Mucosa of descending colon (tissue), 3 donors: ENCODE measurements around the gene FAM170B. TPM values are rescaled to one million over a fixed set of nuclear protein-coding genes. Genes with fewer than 3 reads are reported as not detected.

Source experiments
- ATAC-seq: fragments of 200-7000 bp; cut with Tn5 transposase; one replicate; pipeline ENCODE4 v1.9.1; 2020; ENCODE audit warnings: mild to moderate bottlenecking, moderate library complexity
- DNase-seq, 3 donors: peaks; one replicate each; pipeline ENCODE4 v3.0.0-alpha.2; 2020
- H3K36me3 ChIP-seq: fragments of 200-600 bp; one replicate; pipeline ENCODE4 v1.8.0; 2021; ENCODE audit warnings: low read depth, mild to moderate bottlenecking
- H3K4me1 ChIP-seq: fragments of 200-600 bp; one replicate; pipeline ENCODE4 v1.8.0; 2021; ENCODE audit warnings: low read depth, mild to moderate bottlenecking
- H3K4me3 ChIP-seq: fragments of 200-600 bp; one replicate; pipeline ENCODE4 v1.8.0; 2021; ENCODE audit warnings: mild to moderate bottlenecking
- H3K9me3 ChIP-seq: fragments of 200-600 bp; one replicate; pipeline ENCODE4 v1.8.0; 2021; ENCODE audit warnings: mild to moderate bottlenecking
- intact Hi-C, 2 donors: fragments of 100-400 bp; cut with DNase I in 1 of 2; cut with micrococcal nuclease in 1 of 2; formaldehyde crosslinking; loops; one replicate each; pipeline versions ENCODE4 v1.11.0 to v1.11.1; 2022; cut with DNase I, micrococcal nuclease
- total RNA-seq, 3 donors: library from RNA; stranded (reverse); fragmentation: NEBNext Ultra II Directional in 2 of 3; extraction: Animal tissue kit (Norgen Biotek cat#: 25700) in 2 of 3; gene quantifications; one replicate each; pipeline versions ENCODE4 v1.2.1 to v1.2.4, GENCODE V29; 2021 to 2023
- TF ChIP-seq, protein P1 (sequence below): fragments of 200-600 bp; IDR thresholded peaks from one replicate; pipeline ENCODE4 v1.8.0; 2022; ENCODE audit warnings: antibody characterized with exemption, mild to moderate bottlenecking
- donor health status: DM: no; HTN: no; CAD: no; lungs with moderate emphysema.
- donor health status: DM: no; HTN: no; CAD: no.
- donor health status: DM: no; HTN: yes; CAD: no.

Gene FAM170B
- total RNA-seq, 3 donors from 2014 or later = not detected

DNA sequence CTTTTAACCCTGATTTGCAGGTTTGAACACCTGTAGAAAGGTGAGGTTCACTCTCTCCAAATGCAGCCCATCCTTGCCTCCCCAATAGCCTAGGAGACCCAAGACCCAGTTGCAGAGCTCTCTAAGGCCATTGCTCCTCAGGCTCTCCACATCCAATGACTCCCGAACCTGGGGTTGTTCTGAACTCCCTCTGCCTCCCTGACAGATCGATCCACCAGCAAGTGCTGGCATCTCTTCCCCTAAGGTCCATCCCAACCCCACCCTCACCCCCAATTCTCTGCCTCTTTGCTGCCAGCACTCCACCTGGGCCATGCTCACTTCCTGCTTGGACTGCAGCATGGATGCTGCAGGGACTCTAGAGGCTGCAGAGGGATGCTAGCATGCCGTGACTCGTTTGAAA, 19.3 kb upstream of the FAM170B start:
- DNase-seq (no peak), ATAC-seq (no peak)
- no peaks in the 10 kb centered on the region for H3K36me3 ChIP-seq
- intact Hi-C loops = no loop called here
- H3K4me1 ChIP-seq = no peaks in the 10 kb centered on the region
- TF ChIP-seq, protein P1, sequence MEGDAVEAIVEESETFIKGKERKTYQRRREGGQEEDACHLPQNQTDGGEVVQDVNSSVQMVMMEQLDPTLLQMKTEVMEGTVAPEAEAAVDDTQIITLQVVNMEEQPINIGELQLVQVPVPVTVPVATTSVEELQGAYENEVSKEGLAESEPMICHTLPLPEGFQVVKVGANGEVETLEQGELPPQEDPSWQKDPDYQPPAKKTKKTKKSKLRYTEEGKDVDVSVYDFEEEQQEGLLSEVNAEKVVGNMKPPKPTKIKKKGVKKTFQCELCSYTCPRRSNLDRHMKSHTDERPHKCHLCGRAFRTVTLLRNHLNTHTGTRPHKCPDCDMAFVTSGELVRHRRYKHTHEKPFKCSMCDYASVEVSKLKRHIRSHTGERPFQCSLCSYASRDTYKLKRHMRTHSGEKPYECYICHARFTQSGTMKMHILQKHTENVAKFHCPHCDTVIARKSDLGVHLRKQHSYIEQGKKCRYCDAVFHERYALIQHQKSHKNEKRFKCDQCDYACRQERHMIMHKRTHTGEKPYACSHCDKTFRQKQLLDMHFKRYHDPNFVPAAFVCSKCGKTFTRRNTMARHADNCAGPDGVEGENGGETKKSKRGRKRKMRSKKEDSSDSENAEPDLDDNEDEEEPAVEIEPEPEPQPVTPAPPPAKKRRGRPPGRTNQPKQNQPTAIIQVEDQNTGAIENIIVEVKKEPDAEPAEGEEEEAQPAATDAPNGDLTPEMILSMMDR = no peak
- H3K9me3 ChIP-seq = no peaks in the 10 kb centered on the region
- H3K4me3 ChIP-seq = no peak overlapping the region

DNA sequence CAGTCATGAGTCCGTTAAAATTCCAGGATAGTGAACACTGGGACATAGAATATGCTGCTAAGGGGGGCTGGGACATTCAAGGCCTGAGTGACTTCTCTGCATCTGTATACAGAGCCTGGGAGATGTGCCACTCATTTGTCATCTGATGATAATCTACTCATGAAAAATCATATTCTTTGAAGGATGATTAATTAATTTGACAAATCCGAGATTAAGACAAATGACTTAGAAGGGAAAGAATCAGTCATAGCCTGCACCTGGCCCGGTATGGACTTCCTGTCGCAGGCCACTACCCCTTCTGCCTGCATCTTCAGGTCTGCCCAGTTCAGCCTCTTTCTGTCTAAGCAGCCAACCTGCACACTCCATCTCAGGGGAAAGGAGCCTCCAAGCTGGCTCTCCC, 18.8 kb upstream of the FAM170B start:
- no peak for ATAC-seq
- H3K9me3 ChIP-seq = peaks cover 3% of the 10 kb centered on the region
- TF ChIP-seq, protein P1 = no peak
- intact Hi-C loops = no loop called here
- no peaks in the 10 kb centered on the region for H3K36me3 ChIP-seq
- no peak for DNase-seq
- H3K4me3 ChIP-seq = no peak overlapping the region
- H3K4me1 ChIP-seq = no peaks in the 10 kb centered on the region

DNA sequence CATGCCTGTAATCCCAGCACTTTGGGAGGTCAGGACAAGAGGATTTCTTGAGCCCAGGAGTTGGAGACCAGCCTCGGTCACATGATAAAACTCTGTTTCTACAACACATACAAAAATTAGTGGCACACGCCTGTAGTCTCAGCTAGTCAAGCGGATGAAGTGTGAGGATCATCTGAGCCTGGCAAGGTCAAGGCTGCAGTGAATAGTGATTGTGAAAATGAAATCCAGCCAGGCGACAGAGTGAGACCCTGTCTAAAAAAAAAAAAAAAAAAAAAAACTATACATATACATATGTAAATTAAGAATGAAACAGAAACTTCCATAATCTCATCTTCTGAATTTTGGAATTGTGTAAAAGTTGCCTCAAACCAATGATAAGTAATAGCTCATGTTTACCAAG, 18.2 kb upstream of the FAM170B start:
- H3K9me3 ChIP-seq = peaks cover 6% of the 10 kb centered on the region
- no peak overlapping the region for H3K4me3 ChIP-seq
- intact Hi-C loops = no loop called here
- TF ChIP-seq, protein P1 = no peak
- no peaks in the 10 kb centered on the region for H3K36me3 ChIP-seq
- ATAC-seq (no peak), DNase-seq (no peak)
- no peaks in the 10 kb centered on the region for H3K4me1 ChIP-seq

DNA sequence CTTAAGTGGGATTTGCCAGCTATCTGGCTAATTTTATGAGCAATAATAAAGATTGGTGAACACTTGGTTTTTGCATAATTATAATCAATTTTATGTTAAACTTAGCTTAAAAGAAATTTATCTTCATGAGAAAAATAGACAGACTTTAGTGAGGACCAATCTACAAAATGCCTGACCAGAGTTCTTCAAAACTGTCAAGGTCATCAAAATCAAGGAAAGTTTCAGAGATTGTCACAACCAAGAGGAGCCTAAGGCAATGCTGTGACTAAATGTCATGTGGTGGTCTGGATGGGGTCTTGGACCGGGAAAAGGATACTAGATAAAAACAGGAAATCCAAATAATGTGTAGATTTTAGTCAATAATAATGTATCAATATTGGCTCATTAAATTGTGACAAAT, 17.7 kb upstream of the FAM170B start:
- Histone ChIP-seq H3K4me3 (no peak overlapping the region), H3K9me3 (peaks cover 6% of the 10 kb centered on the region), H3K4me1 (no peaks in the 10 kb centered on the region), H3K36me3 (no peaks in the 10 kb centered on the region)
- intact Hi-C loops = no loop called here
- TF ChIP-seq, protein P1 = no peak
- ATAC-seq (no peak), DNase-seq (no peak)

DNA sequence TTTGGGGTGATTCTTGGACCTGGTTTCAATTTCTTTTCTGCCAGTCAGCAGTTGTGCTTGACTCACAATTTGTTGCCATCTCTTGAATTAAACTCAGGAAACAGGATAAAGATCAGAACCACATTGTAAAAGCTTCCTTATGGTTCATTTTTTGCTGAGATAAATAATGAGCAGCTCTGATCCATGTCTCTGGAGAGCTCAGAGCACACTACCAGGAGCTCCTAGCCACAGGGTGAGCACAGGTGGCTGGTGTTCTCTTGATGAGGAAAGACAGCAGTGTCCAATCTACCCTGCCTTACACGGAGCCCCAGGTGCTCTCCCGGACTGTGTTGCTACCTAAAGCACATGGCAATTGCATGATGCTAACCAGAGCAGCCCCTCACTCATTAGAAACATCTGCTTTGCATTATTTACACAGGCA, 17.2 kb upstream of the FAM170B start:
- TF ChIP-seq, protein P1 = no peak
- no peak for ATAC-seq

DNA sequence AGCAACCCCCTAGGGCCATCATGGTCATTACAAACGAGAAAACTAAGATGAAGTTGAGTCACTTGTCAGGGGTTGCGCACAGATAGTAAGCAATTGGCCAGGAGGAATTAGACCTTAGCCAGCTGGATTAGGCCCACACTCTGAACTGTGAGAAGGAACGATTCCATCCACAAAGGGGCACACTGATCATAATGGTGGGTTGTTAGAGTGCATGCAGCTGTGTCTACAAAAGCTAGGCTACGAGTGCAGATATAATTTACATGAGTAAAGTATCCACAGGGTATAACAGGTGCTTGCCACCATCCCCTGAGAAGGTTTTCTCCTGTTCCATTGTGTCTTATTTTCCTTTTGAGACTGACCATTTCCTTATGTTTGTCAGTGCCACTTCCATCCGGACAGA, 16.6 kb upstream of the FAM170B start:
- H3K4me3 ChIP-seq = no peak overlapping the region

More for the DNA sequence above, 17.2 kb upstream of the FAM170B start:
- intact Hi-C loops = no loop called here
- Histone ChIP-seq H3K36me3 (no peaks in the 10 kb centered on the region), H3K4me1 (no peaks in the 10 kb centered on the region), H3K4me3 (no peak overlapping the region), H3K9me3 (peaks cover 6% of the 10 kb centered on the region)
- no peak for DNase-seq

More for the DNA sequence above, 16.6 kb upstream of the FAM170B start:
- TF ChIP-seq, protein P1 = no peak
- ATAC-seq = no peak
- DNase-seq = no peak
- intact Hi-C loops = no loop called here
- no peaks in the 10 kb centered on the region for H3K36me3 ChIP-seq
- H3K4me1 ChIP-seq = no peaks in the 10 kb centered on the region
- H3K9me3 ChIP-seq = peaks cover 6% of the 10 kb centered on the region
